Islet of Langerhans (tissue), 1 donor: ENCODE results near the gene CENPN.

Source experiments
- FAIRE-seq: peaks from one replicate; lab custom pipeline; 2011; peaks lifted over from hg19 to GRCh38; lab: Jason Lieb, UNC

Gene CENPN

GRCh38 chr16:80991792-80992430, 15.1 kb upstream of the CENPN start:
- no peak for FAIRE-seq

- FAIRE-seq = no peak
Measured at GRCh38 chr16:80992676-80993293, 14.2 kb upstream of the CENPN start.

DNA sequence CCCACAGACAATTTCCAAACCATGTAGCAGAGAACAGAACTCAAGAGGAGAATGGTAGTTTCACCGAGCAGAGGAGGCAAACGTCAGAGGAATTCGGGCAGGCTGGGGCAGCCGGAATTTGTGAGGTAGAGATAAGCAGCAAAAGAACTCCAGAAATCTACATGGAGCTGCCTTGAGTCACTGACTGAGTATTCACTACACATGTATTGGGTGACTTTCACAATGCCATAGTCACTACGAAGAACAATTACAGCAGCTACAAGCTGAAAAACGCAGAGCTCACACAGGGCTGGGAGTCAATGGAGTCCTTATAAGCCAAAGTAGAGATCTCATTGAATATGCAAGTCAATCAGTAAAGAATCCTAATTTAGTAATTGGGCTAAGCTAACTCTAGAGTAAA, 13.7 kb upstream of the CENPN start:
- no peak for FAIRE-seq

DNA sequence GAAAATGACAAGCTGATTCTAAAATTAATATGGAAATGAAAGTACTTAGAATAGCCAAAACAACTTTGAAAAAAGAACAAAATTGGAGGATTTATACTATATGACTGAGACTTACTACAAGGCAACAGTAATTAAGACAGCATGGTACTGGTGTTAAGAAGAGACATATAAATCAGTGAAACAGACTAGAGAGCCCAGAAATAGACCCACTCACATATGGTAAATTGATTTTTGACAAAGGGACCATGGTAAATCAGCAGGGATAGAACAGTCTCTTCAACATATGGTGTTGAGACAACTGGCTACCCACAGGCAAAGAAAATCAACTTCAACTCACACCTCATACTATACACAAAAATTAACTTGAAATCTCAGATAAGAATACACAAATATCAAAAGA, 13.2 kb upstream of the CENPN start:
- FAIRE-seq = no peak

GRCh38 chr16:80994451-80994850, 12.6 kb upstream of the CENPN start:
- FAIRE-seq = no peak

DNA sequence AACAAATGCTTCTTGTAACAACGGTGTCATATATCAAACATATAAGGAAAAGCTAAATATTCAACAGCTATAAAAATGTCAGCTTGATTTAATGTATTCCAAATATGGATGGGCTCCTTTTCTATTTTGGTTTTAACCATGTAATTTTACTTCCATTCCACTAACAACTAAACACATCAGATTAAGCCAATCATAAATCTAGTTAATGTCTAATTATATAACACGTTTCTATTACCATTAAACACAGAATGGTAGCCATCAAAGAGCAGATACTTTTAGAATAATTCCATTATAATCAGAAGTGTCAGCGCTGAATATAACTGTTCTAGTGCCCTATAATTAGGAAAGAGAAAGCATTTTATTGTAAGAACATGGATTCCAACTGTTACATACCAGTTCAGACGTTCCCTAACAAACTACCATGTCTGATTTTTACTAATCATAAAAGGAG, 10.3 kb upstream of the CENPN start:
- FAIRE-seq = no peak

DNA sequence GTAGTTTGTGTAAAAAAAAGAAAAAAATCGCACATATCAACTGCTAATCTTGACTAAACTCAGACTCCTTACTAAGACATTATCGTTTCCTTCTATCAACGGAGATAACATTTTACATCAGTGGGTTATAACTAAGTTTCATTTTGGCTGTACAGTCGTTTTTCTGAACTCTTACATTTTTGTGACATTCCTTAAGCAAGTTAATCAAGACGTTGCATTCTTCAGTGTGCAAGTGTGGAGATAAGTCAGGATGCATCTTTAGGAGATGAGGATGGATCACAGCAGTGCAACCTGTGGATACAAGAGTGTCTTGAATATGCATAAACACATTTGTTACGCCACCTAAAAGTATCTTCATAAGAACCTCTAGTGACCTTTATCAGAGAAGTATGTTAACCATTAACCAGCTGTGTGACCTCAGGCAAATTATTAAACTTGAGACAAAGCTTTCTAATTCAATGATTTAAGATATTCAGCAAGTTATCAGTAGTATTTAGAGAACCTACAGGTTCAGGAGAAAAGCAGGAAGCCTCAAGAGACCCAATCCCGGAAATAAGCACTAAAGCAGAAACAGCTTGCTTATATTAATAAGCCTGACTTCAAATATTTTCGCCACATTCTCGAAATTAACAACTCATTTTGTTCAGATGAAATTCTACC, 9.7 kb upstream of the CENPN start:
- FAIRE-seq = no peak

DNA sequence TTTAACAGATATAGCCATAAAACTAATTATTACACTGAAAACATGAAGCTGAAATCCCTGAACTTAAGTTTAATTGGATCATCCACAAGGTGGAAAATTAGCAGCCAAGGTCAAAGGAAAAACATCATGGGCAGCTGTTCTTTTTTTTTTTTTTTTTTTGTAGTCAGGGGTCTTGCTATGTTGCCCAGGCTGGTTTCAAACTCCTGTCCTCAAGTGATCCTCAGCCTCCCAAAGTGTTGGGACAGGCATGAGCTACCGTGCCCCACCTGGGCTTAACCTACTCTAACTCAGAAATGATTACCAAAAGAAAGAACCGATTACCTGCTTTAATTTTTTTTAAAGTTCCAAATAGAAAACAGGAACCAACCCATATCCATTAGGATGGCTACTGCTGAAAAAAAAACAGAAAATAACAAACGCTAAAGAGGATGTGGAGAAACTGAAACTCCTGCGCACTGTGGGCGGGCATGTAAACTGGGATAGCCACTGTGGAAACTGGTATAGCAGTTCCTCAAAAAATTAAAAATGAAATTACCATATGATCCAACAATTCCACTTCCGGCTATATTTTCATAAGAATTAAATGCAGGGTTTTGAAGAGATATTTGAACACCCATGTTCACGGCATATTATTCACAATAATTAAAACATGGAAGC, 8.9 kb upstream of the CENPN start:
- FAIRE-seq = no peak

DNA sequence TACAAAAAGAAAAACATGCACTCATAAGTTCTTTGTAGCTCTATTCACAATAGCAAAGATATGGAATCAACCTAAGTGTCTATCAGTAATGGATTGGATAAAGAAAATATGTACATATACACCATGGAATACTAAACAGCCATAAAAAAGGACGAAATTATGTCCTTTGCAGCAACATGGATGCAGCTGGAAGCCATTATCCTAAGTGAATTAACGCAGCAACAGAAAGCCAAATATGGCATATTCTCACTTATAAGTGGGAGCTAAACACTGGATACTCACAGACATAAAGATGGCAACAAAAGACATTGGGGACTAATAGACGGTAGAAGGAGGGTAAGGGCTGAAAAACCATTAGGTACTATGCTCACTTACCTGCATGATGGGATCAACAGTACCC, 6.1 kb upstream of the CENPN start:
- no peak for FAIRE-seq

DNA sequence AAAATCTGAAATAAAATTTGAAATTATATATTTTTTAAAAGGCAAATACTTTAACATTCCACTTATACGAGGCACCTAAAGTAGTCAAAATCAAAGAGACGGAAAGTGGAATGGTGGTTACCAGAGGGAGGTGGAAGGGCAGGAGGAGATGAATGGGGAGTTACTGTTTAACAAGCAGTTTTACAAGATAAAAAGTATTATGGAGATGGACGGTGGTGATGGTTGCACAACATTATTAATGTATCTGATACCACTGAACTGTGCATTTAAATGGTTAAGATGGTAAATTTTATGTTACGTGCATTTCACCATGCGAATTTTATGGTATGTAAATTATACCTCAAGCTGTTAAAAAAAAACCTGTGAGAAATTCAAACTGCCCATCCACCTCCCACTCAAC, 5.7 kb upstream of the CENPN start:
- FAIRE-seq = no peak

GRCh38 chr16:81003064-81003463, 4.0 kb upstream of the CENPN start:
- FAIRE-seq = no peak

GRCh38 chr16:81003610-81004460, 3.2 kb upstream of the CENPN start:
- no peak for FAIRE-seq

- peak; percentile 43 for FAIRE-seq
Measured at GRCh38 chr16:81004646-81005353, 2.2 kb upstream of the CENPN start.

GRCh38 chr16:81005610-81006161, 1.3 kb upstream of the CENPN start:
- no peak for FAIRE-seq

- FAIRE-seq = no peak
Measured at GRCh38 chr16:81006211-81006812, 702 bp upstream of the CENPN start.

GRCh38 chr16:81008505-81008789, 1.4 kb downstream of the CENPN start:
- no peak for FAIRE-seq

- FAIRE-seq = no peak
Measured at GRCh38 chr16:81012974-81013373, 6.0 kb downstream of the CENPN start.

DNA sequence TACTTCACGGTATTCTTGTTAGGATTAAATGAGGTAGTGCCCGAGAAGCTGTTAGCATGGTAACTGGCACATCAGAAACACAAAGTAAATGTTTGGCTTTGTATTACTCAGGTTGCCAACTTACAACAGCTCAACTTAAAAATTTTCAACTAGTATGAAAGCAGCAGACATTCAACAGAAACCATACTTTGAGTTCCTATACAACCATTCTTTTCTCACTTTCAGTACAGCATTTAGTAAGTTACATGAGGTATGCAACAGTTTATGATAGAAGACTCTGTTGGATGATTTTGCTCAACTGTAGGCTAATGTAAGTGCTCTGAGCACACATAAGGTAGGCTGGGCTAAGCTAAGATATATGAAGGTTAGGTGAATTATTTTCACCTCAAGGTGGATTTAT, 7.7 kb downstream of the CENPN start:
- FAIRE-seq = no peak

- FAIRE-seq = no peak
Measured at GRCh38 chr16:81018496-81018895, 11.5 kb downstream of the CENPN start.

GRCh38 chr16:81026429-81026828, 19.4 kb downstream of the CENPN start:
- no peak for FAIRE-seq

DNA sequence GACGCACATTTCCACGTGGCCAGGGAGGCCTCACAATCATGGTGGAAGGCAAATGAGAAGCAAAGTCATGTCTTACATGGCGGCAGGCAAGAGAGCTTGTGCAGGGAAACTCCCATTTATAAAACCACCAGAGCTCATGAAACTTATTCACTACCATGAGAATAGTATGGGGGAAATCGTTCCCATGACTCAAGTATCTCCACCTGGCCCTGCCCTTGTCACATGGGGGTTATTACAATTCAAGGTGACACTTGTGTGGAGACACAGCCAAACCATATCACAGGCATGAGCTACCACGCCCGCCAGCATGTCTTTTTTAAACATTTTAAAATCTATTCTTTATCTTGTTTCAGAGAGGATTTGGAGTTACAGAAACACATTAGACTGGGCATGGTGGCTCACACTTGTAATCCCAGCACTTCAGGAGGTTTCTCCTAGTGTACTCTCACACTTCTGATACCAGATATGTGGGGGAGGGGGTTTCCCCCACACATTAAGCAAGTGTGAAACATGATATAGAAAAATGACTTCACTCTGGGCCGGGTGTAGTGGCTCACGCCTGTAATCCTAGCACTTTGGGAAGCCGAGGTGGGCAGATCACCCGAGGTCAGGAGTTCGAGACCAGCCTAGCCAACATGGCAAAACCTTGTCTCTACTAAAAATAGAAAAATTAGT, 23.1 kb downstream of the CENPN start:
- FAIRE-seq = no peak
